Activated CD4-positive, alpha-beta T cell treated with anti-CD3 and anti-CD28 coated beads, Interleukin-2, Interleukin-4, amounts not matched to agents 100 ng/mL and 50 ng/mL, durations not matched to agents 16 hours and 8 hours (primary cell): ENCODE measurements around the gene MRPL11.

ENCODE experiments used
- DNase-seq: peaks from one replicate; pipeline ENCODE4 v3.0.0-alpha.2; 2020; ENCODE audit warnings: low spot score

The MRPL11 gene

GRCh38 chr11:66438504-66439466 lies at the start of gene MRPL11:
Gene MRPL11, minus strand, starts transcription at chr11:66438848. Its CDS starts 94 bp downstream, at chr11:66438754.
- DNase-seq = peak; percentile 94

GRCh38 chr11:66484806-66485380 lies 46.2 kb upstream of the MRPL11 start:
- no peak for DNase-seq

- DNase-seq = peak; percentile 98
Measured at GRCh38 chr11:66480117-66480938, 41.7 kb upstream of the MRPL11 start, which contains the start of gene DPP3. Gene DPP3, plus strand, starts transcription at chr11:66480434. Its CDS starts 1,767 bp downstream, at chr11:66482201.

GRCh38 chr11:66479394-66480116 lies 40.9 kb upstream of the MRPL11 start:
- DNase-seq = no peak

GRCh38 chr11:66478729-66479393 lies 40.2 kb upstream of the MRPL11 start:
- DNase-seq = no peak

- no peak for DNase-seq
Measured at GRCh38 chr11:66477263-66478201, 38.9 kb upstream of the MRPL11 start.

- DNase-seq = no peak
Measured at GRCh38 chr11:66476841-66477251, 38.2 kb upstream of the MRPL11 start.

- no peak for DNase-seq
Measured at GRCh38 chr11:66476173-66476840, 37.7 kb upstream of the MRPL11 start.

- no peak for DNase-seq
Measured at GRCh38 chr11:66475349-66476172, 36.9 kb upstream of the MRPL11 start.

GRCh38 chr11:66473608-66474515 lies 35.2 kb upstream of the MRPL11 start:
- DNase-seq = no peak

GRCh38 chr11:66473167-66473566 lies 34.5 kb upstream of the MRPL11 start:
- no peak for DNase-seq

GRCh38 chr11:66472054-66472453 lies 33.4 kb upstream of the MRPL11 start:
- DNase-seq = no peak

GRCh38 chr11:66471142-66471541 lies 32.5 kb upstream of the MRPL11 start:
- no peak for DNase-seq

- DNase-seq = no peak
Measured at GRCh38 chr11:66470015-66470414, 31.4 kb upstream of the MRPL11 start.

- DNase-seq = no peak
Measured at GRCh38 chr11:66469441-66469840, 30.8 kb upstream of the MRPL11 start.

GRCh38 chr11:66468691-66469090 lies 30.0 kb upstream of the MRPL11 start:
- DNase-seq = no peak

GRCh38 chr11:66467756-66468155 lies 29.1 kb upstream of the MRPL11 start:
- no peak for DNase-seq
